Suprapubic skin (tissue), 4 donors: ENCODE data around the gene ARRB1. TPM values are rescaled to one million over a fixed set of nuclear protein-coding genes. Genes with fewer than 3 reads are reported as not detected.

Source experiments
- DNase-seq, 2 donors: peaks; one replicate each; pipeline ENCODE4 v3.0.0-alpha.2; 2019; ENCODE audit warnings: low spot score in 2 of 2
- H3K27ac ChIP-seq: fragments of 200-600 bp; sonication (generic); one replicate; pipeline ENCODE4 v1.5.1; 2019
- H3K27me3 ChIP-seq: fragments of 200-600 bp; sonication (generic); one replicate; pipeline ENCODE4 v1.5.1; 2019
- H3K36me3 ChIP-seq: fragments of 200-600 bp; sonication (generic); one replicate; pipeline ENCODE4 v1.5.1; 2019
- H3K4me1 ChIP-seq: fragments of 200-600 bp; sonication (generic); one replicate; pipeline ENCODE4 v1.5.1; 2019
- H3K4me3 ChIP-seq: fragments of 200-600 bp; sonication (generic); one replicate; pipeline ENCODE4 v1.5.1; 2019; ENCODE audit warnings: mild to moderate bottlenecking
- H3K9me3 ChIP-seq: fragments of 200-600 bp; sonication (generic); one replicate; pipeline ENCODE4 v1.5.1; 2019
- CTCF ChIP-seq, 2 donors: fragments of 200-600 bp in 1 of 2; fragments of 450-650 bp in 1 of 2; sonication (generic) in 1 of 2; IDR thresholded peaks; one replicate each; pipeline ENCODE4 v1.5.1; 2016 to 2019; ENCODE audit warnings: antibody characterized with exemption in 2 of 2, mild to moderate bottlenecking in 1 of 2, moderate library complexity in 1 of 2
- EP300 ChIP-seq: sonication (generic); formaldehyde crosslinking; IDR thresholded peaks from one replicate; pipeline ENCODE4 v1.6.1; 2017; ENCODE audit warnings: antibody characterized with exemption
- POLR2A ChIP-seq, 2 donors: fragments of 450-650 bp; IDR thresholded peaks; one replicate each; pipeline ENCODE4 v1.6.1; 2017; ENCODE audit warnings: antibody characterized with exemption in 2 of 2, mild to moderate bottlenecking in 2 of 2, moderate library complexity in 2 of 2
- POLR2AphosphoS5 ChIP-seq, 3 donors: sonication (generic); formaldehyde crosslinking; IDR thresholded peaks; one replicate each; pipeline ENCODE4 v1.6.1; 2017; ENCODE audit warnings: antibody characterized with exemption in 3 of 3
- WGBS: methylation state at CpG from one replicate; pipeline ENCODE4 v1.1.5; 2018; 5-methylcytosine and 5-hydroxymethylcytosine counted together
- total RNA-seq, 4 donors: library from RNA; depleted of rRNA; stranded (reverse); fragments of >200 nt; gene quantifications; one replicate each; pipeline ENCODE4 v1.1.0, GENCODE V29; 2016

The ARRB1 gene
- total RNA-seq, 4 donors from 2014 or later: 24.8 to 57.2 (median 38.4) TPM

- 94% methylated on average over 4 of the region's 5 CpGs for WGBS
- no peak for DNase-seq
- peaks cover 68% of the 10 kb centered on the region for H3K36me3 ChIP-seq
- no peak overlapping the region for H3K27ac ChIP-seq
- TF ChIP-seq EP300 (no peak), POLR2A (IDR thresholded peaks at IDR 0.05) (no peak), CTCF (IDR thresholded peaks at IDR 0.05) (no peak), POLR2AphosphoS5 (IDR thresholded peaks at IDR 0.05) (no peak)
- no peaks in the 10 kb centered on the region for H3K4me1 ChIP-seq
- H3K27me3 ChIP-seq: no peaks in the 10 kb centered on the region
- no peaks in the 10 kb centered on the region for H3K9me3 ChIP-seq
- no peak overlapping the region for H3K4me3 ChIP-seq
Measured at GRCh38 chr11:75285776-75286360, 65.6 kb downstream of the ARRB1 start.

- DNase-seq: no peak
- TF ChIP-seq POLR2AphosphoS5 (IDR thresholded peaks at IDR 0.05): no peak
- no peak for TF ChIP-seq POLR2A (IDR thresholded peaks at IDR 0.05)
- peaks cover 70% of the 10 kb centered on the region for H3K36me3 ChIP-seq
Measured at GRCh38 chr11:75283391-75283931, 68.0 kb downstream of the ARRB1 start.

GRCh38 chr11:75281469-75282095 is 69.9 kb downstream of the ARRB1 start:
- no peak overlapping the region for H3K27ac ChIP-seq
- WGBS: 90% methylated on average over 5 of the region's 10 CpGs
- H3K36me3 ChIP-seq: peaks cover 76% of the 10 kb centered on the region
- no peaks in the 10 kb centered on the region for H3K27me3 ChIP-seq
- peaks cover 9% of the 10 kb centered on the region for H3K4me1 ChIP-seq
- no peak overlapping the region for H3K4me3 ChIP-seq
- no peaks in the 10 kb centered on the region for H3K9me3 ChIP-seq
- no peak for DNase-seq
- no peak for TF ChIP-seq CTCF (IDR thresholded peaks at IDR 0.05)
- TF ChIP-seq POLR2A (IDR thresholded peaks at IDR 0.05): no peak
- no peak for TF ChIP-seq POLR2AphosphoS5 (IDR thresholded peaks at IDR 0.05)
- no peak for TF ChIP-seq EP300

More at GRCh38 chr11:75283391-75283931, 68.0 kb downstream of the ARRB1 start:
- H3K27me3 ChIP-seq: no peaks in the 10 kb centered on the region
- 82% methylated on average over 6 of the region's 16 CpGs for WGBS
- no peaks in the 10 kb centered on the region for H3K9me3 ChIP-seq
- peaks cover 9% of the 10 kb centered on the region for H3K4me1 ChIP-seq
- no peak overlapping the region for H3K4me3 ChIP-seq
- no peak overlapping the region for H3K27ac ChIP-seq

GRCh38 chr11:75280770-75281468 is 70.5 kb downstream of the ARRB1 start:
- H3K36me3 ChIP-seq: peaks cover 80% of the 10 kb centered on the region
- H3K27ac ChIP-seq: no peak overlapping the region
- 78% methylated on average over 9 of the region's 15 CpGs for WGBS

GRCh38 chr11:75280227-75280701 is 71.2 kb downstream of the ARRB1 start:
- H3K4me3 ChIP-seq: no peak overlapping the region
- peak in 1 of 2 donors; percentile 81 for DNase-seq
- peaks cover 76% of the 10 kb centered on the region for H3K36me3 ChIP-seq
- no peaks in the 10 kb centered on the region for H3K27me3 ChIP-seq
- WGBS: 27% methylated on average over 7 of the region's 9 CpGs
- no peak overlapping the region for H3K27ac ChIP-seq
- H3K4me1 ChIP-seq: peaks cover 14% of the 10 kb centered on the region
- no peaks in the 10 kb centered on the region for H3K9me3 ChIP-seq
- no peak for TF ChIP-seq POLR2A (IDR thresholded peaks at IDR 0.05)
- no peak for TF ChIP-seq EP300
- TF ChIP-seq POLR2AphosphoS5 (IDR thresholded peaks at IDR 0.05): no peak
- peak; percentile 91 to 92 for TF ChIP-seq CTCF (IDR thresholded peaks at IDR 0.05)

More at GRCh38 chr11:75280770-75281468, 70.5 kb downstream of the ARRB1 start:
- Histone ChIP-seq H3K9me3 (no peaks in the 10 kb centered on the region), H3K4me3 (no peak overlapping the region), H3K4me1 (peaks cover 13% of the 10 kb centered on the region), H3K27me3 (no peaks in the 10 kb centered on the region)
- DNase-seq: peak in 1 of 2 donors; percentile 56
- no peak for TF ChIP-seq POLR2AphosphoS5 (IDR thresholded peaks at IDR 0.05)

GRCh38 chr11:75279273-75279672 is 72.2 kb downstream of the ARRB1 start:
- Histone ChIP-seq H3K9me3 (no peaks in the 10 kb centered on the region), H3K27me3 (no peaks in the 10 kb centered on the region), H3K36me3 (peaks cover 68% of the 10 kb centered on the region), H3K27ac (no peak overlapping the region), H3K4me1 (peaks cover 14% of the 10 kb centered on the region), H3K4me3 (no peak overlapping the region)
- WGBS: 91% methylated on average over 5 of the region's 5 CpGs
- TF ChIP-seq EP300 (no peak), POLR2AphosphoS5 (IDR thresholded peaks at IDR 0.05) (no peak), POLR2A (IDR thresholded peaks at IDR 0.05) (no peak), CTCF (IDR thresholded peaks at IDR 0.05) (no peak)
- peak in 1 of 2 donors; percentile 48 for DNase-seq
